Erythroblast (primary cell): ENCODE results near the gene TM6SF1.

Experiments used
- GATA1 ChIP-seq: IDR thresholded peaks from 2 replicates; pipeline ENCODE4 v1.6.1; 2011; ENCODE audit warnings: low read depth, mild to moderate bottlenecking, control low read depth, low read length, moderate library complexity
- POLR2A ChIP-seq: IDR thresholded peaks from 2 replicates; pipeline ENCODE4 v1.6.1; 2011; ENCODE audit warnings: mild to moderate bottlenecking, low read length

DNA sequence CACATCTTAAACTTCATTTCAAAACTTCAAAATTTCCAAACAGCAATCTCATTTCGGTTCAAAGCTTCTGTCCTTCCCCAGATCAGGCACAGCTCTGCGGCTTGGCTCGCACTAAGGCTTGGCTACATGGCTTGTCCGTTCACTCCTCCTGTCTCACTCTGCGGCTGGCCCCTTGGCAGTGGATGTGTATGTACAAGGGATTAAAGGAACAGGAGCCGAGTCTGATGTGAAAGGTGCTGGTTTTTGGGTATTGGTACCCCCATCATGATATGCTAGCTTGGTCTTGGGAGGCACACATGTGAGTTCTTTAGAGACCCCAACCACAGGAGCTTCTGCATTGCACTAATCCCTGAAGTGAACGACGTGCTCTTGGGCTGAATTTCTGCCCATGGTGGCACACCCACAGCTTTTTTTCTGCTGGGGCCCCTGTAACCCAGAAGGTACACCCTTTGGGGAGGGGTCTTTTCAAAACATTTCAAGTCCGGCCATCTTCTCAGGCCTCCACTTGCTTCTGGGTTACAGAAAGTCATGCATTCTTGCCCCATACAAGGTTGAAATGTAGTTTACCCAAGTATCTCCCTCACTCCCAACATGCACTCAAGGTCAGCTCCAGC is 12.6 kb downstream of the TM6SF1 start:
- TF ChIP-seq POLR2A (no peak), GATA1 (no peak)
